ENCODE results near the gene MTUS2.

The MTUS2 gene

GRCh38 chr13:28820099-28821051, at the start of gene MTUS2:
TSS of gene MTUS2 (plus strand) at chr13:28820339.
- TF ChIP-seq POLR2A (IDR thresholded peaks at IDR 0.05; ENCODE audit: low read length) (no peak), GATA1 (IDR thresholded peaks at IDR 0.05; ENCODE audit: low read depth, low read length) (no peak)
- DNase-seq: no peak

GRCh38 chr13:28778308-28779215, 41.6 kb upstream of the MTUS2 start:
- no peak for DNase-seq
- TF ChIP-seq GATA1 (IDR thresholded peaks at IDR 0.05; ENCODE audit: low read depth, low read length) (no peak), POLR2A (IDR thresholded peaks at IDR 0.05; ENCODE audit: low read length) (no peak)

GRCh38 chr13:28792992-28793391, 27.1 kb upstream of the MTUS2 start:
- TF ChIP-seq POLR2A (IDR thresholded peaks at IDR 0.05; ENCODE audit: low read length) (no peak), GATA1 (IDR thresholded peaks at IDR 0.05; ENCODE audit: low read depth, low read length) (no peak)
- DNase-seq: no peak

GRCh38 chr13:28794396-28794795, 25.7 kb upstream of the MTUS2 start:
- TF ChIP-seq GATA1 (IDR thresholded peaks at IDR 0.05; ENCODE audit: low read depth, low read length): no peak
- no peak for TF ChIP-seq POLR2A (IDR thresholded peaks at IDR 0.05; ENCODE audit: low read length)
- no peak for DNase-seq

GRCh38 chr13:28796938-28797257, 23.2 kb upstream of the MTUS2 start:
- TF ChIP-seq GATA1 (IDR thresholded peaks at IDR 0.05; ENCODE audit: low read depth, low read length): no peak
- TF ChIP-seq POLR2A (IDR thresholded peaks at IDR 0.05; ENCODE audit: low read length): no peak
- no peak for DNase-seq

GRCh38 chr13:28805193-28805819, 14.8 kb upstream of the MTUS2 start:
- TF ChIP-seq GATA1 (IDR thresholded peaks at IDR 0.05; ENCODE audit: low read depth, low read length) (no peak), POLR2A (IDR thresholded peaks at IDR 0.05; ENCODE audit: low read length) (no peak)
- peak; percentile 31 to 54 for DNase-seq

- TF ChIP-seq GATA1 (IDR thresholded peaks at IDR 0.05; ENCODE audit: low read depth, low read length) (no peak), POLR2A (IDR thresholded peaks at IDR 0.05; ENCODE audit: low read length) (no peak)
- DNase-seq: no peak
Observed at GRCh38 chr13:28817204-28817603, 2.9 kb upstream of the MTUS2 start.

- TF ChIP-seq POLR2A (IDR thresholded peaks at IDR 0.05; ENCODE audit: low read length): no peak
- no peak for TF ChIP-seq GATA1 (IDR thresholded peaks at IDR 0.05; ENCODE audit: low read depth, low read length)
- no peak for DNase-seq
Observed at GRCh38 chr13:28819046-28819730, 951 bp upstream of the MTUS2 start.

GRCh38 chr13:28819735-28820098, 422 bp upstream of the MTUS2 start:
- TF ChIP-seq GATA1 (IDR thresholded peaks at IDR 0.05; ENCODE audit: low read depth, low read length) (no peak), POLR2A (IDR thresholded peaks at IDR 0.05; ENCODE audit: low read length) (no peak)
- peak; percentile 66 to 67 for DNase-seq

GRCh38 chr13:28822151-28822550, 2.0 kb downstream of the MTUS2 start:
- no peak for DNase-seq
- TF ChIP-seq POLR2A (IDR thresholded peaks at IDR 0.05; ENCODE audit: low read length): no peak
- no peak for TF ChIP-seq GATA1 (IDR thresholded peaks at IDR 0.05; ENCODE audit: low read depth, low read length)

GRCh38 chr13:28822801-28823200, 2.7 kb downstream of the MTUS2 start:
- no peak for DNase-seq
- no peak for TF ChIP-seq GATA1 (IDR thresholded peaks at IDR 0.05; ENCODE audit: low read depth, low read length)

GRCh38 chr13:28825379-28825778, 5.2 kb downstream of the MTUS2 start:
- TF ChIP-seq GATA1 (IDR thresholded peaks at IDR 0.05; ENCODE audit: low read depth, low read length) (no peak), POLR2A (IDR thresholded peaks at IDR 0.05; ENCODE audit: low read length) (no peak)
- no peak for DNase-seq

GRCh38 chr13:28826368-28826767, 6.2 kb downstream of the MTUS2 start:
- no peak for DNase-seq
- TF ChIP-seq POLR2A (IDR thresholded peaks at IDR 0.05; ENCODE audit: low read length) (no peak), GATA1 (IDR thresholded peaks at IDR 0.05; ENCODE audit: low read depth, low read length) (no peak)

All from erythroblast (primary cell).